Gastroesophageal sphincter (tissue), 4 donors: ENCODE results near the gene NRDC. TPM values are rescaled to one million over a fixed set of nuclear protein-coding genes. Genes with fewer than 3 reads are reported as not detected.
"Not testable (repeated sequence)": the region's sequence is repeated elsewhere in the genome, so short reads cannot be mapped to it uniquely, and the experiment has no call there.

Source experiments
- ATAC-seq: fragments of 150-250 bp; one replicate; pipeline ENCODE4 v1.9.1; 2016; ENCODE audit warnings: mild to moderate bottlenecking, moderate library complexity
- H3K27ac ChIP-seq, 4 donors: fragments of 200-600 bp; sonication (generic) in 3 of 4; 1 replicate in 3 of 4; 2 replicates in 1 of 4; pipeline ENCODE4 v1.5.1; 2016 to 2019
- H3K27me3 ChIP-seq: fragments of 200-600 bp; sonication (generic); one replicate; pipeline ENCODE4 v1.5.1; 2019
- H3K36me3 ChIP-seq, 2 donors: fragments of 200-600 bp; sonication (generic); one replicate each; pipeline ENCODE4 v1.5.1; 2019; ENCODE audit warnings: control low read depth in 1 of 2
- H3K4me1 ChIP-seq, 3 donors: fragments of 200-600 bp; sonication (generic); 1 replicate in 2 of 3; 2 replicates in 1 of 3; pipeline ENCODE4 v1.5.1; 2016 to 2019; ENCODE audit warnings: control low read depth in 2 of 3
- H3K4me3 ChIP-seq, 2 donors: fragments of 200-600 bp; sonication (generic); one replicate each; pipeline ENCODE4 v1.5.1; 2019; ENCODE audit warnings: mild to moderate bottlenecking in 1 of 2, moderate library complexity in 1 of 2
- H3K9me3 ChIP-seq, 3 donors: fragments of 200-600 bp; sonication (generic); one replicate each; pipeline ENCODE4 v1.5.1; 2017 to 2019; ENCODE audit warnings: control low read depth in 2 of 3
- EP300 ChIP-seq: sonication (generic); formaldehyde crosslinking; IDR thresholded peaks from one replicate; pipeline ENCODE4 v1.6.1; 2017; ENCODE audit warnings: antibody characterized with exemption, mild to moderate bottlenecking
- POLR2A ChIP-seq, 2 donors: fragments of 450-650 bp; IDR thresholded peaks; one replicate each; pipeline ENCODE4 v1.6.1; 2017; ENCODE audit warnings: antibody characterized with exemption in 2 of 2, mild to moderate bottlenecking in 2 of 2, moderate library complexity in 1 of 2
- POLR2AphosphoS5 ChIP-seq: sonication (generic); formaldehyde crosslinking; IDR thresholded peaks from one replicate; pipeline ENCODE4 v1.6.1; 2017; ENCODE audit warnings: antibody characterized with exemption
- WGBS, 2 donors: methylation state at CpG; one replicate each; pipeline ENCODE4 v1.1.5; 2018; ENCODE audit warnings: low coverage in 1 of 2; 5-methylcytosine and 5-hydroxymethylcytosine counted together
- total RNA-seq, 4 donors: library from RNA; depleted of rRNA; stranded (reverse); fragments of >200 nt; gene quantifications; one replicate each; pipeline ENCODE4 v1.1.0, GENCODE V29; 2016
- TF ChIP-seq, protein P1 (sequence below), 4 experiments: fragments of 200-600 bp in 2 of 4; fragments of 450-650 bp in 2 of 4; sonication (generic) in 1 of 4; IDR thresholded peaks; one replicate each; pipeline ENCODE4 v1.5.1; 2017 to 2019; ENCODE audit warnings: antibody characterized with exemption in 4 of 4, mild to moderate bottlenecking in 2 of 4, moderate library complexity in 2 of 4

The NRDC gene
- total RNA-seq, 4 donors from 2014 or later, result 61.1 to 78.1 (median 67.5) TPM

DNA sequence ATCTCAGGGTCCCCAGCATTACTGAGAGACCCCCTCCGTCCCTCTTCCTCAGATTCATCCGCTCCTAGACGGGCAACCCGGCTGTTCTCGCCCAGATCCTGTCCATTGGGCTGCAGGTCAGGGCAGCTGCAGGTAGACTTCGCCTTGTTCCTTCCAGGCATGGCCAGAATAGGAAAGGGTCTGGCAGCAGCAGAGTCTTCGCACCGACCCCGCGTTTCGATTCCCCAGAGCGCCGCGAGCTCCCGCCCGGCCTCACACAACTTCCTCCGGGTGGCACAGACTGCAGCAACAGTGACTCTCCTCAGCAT, 265 bp downstream of the NRDC start:
- Histone ChIP-seq H3K36me3 (peaks cover 0 to 4% of the 10 kb centered on the region in 2 donors), H3K27me3 (peaks cover 10% of the 10 kb centered on the region), H3K4me1 (peaks cover 0 to 43% (median 29%) of the 10 kb centered on the region in 3 donors), H3K27ac (peak overlapping the region; percentile 93 to 98 (median 97)), H3K4me3 (peak overlapping the region; percentile 81 to 88), H3K9me3 (no peaks in the 10 kb centered on the region)
- WGBS, 2 donors, result no CpG with 5 or more reads among the region's 17 CpGs
- ATAC-seq, result no peak
- TF ChIP-seq EP300 (no peak), POLR2A (IDR thresholded peaks at IDR 0.05) (no peak), POLR2AphosphoS5 (no peak)
- TF ChIP-seq, protein P1, sequence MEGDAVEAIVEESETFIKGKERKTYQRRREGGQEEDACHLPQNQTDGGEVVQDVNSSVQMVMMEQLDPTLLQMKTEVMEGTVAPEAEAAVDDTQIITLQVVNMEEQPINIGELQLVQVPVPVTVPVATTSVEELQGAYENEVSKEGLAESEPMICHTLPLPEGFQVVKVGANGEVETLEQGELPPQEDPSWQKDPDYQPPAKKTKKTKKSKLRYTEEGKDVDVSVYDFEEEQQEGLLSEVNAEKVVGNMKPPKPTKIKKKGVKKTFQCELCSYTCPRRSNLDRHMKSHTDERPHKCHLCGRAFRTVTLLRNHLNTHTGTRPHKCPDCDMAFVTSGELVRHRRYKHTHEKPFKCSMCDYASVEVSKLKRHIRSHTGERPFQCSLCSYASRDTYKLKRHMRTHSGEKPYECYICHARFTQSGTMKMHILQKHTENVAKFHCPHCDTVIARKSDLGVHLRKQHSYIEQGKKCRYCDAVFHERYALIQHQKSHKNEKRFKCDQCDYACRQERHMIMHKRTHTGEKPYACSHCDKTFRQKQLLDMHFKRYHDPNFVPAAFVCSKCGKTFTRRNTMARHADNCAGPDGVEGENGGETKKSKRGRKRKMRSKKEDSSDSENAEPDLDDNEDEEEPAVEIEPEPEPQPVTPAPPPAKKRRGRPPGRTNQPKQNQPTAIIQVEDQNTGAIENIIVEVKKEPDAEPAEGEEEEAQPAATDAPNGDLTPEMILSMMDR (IDR thresholded peaks at IDR 0.05), result peak in 1 of 4 experiments; percentile 12

DNA sequence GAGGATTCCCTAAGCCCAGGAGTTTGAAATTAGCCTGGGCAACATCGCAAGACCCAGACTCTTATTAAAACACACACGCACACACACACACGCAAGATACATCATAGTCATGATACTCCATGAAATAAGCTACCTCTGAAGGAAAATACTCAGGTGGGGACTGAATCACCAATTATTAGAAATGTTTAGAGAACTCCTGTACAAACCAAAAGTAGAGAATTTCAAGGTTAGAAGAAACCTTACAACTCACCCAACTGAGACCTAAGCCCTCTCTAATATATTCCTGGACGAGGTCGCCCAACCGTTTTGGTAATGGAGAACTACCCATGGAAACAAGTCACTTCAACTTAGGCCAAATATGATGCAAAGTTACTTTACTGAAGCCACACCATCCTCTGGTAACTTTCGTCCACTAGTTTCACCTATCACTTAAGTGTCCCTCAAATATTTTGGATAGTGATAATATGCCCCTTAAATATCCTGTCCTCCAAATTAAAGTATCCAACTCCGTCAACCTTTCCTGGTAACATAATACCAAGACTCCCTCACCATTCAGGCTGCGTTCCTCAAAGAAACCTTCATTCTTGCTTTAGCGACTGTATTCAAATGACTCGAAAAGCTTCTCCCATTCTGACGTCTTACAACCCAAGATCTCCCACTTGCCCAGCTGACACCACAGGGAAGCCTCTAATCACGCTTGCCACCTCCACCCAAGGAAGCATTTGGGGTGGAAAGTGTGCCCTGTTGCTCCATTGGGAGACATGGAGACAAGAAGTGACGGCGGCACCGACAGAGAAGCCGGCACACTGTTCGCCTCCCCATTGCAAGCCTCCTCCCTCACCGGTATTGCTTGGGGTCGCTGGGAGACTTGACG, 856 bp downstream of the NRDC start:
- Histone ChIP-seq H3K27me3 (peaks cover 4% of the 10 kb centered on the region), H3K9me3 (no peaks in the 10 kb centered on the region), H3K4me1 (peaks cover 0 to 43% (median 29%) of the 10 kb centered on the region in 3 donors), H3K27ac (peak overlapping the region; percentile 93 to 98 (median 97)), H3K36me3 (peaks cover 0 to 4% of the 10 kb centered on the region in 2 donors), H3K4me3 (peak overlapping the region; percentile 81 to 88)
- TF ChIP-seq POLR2A (IDR thresholded peaks at IDR 0.05) (no peak), EP300 (no peak), POLR2AphosphoS5 (no peak)
- TF ChIP-seq, protein P1 (IDR thresholded peaks at IDR 0.05), result no peak
- 4 to 12% methylated on average over 16 to 17 of the region's 21 CpGs for WGBS, 2 donors
- ATAC-seq, result no peak

DNA sequence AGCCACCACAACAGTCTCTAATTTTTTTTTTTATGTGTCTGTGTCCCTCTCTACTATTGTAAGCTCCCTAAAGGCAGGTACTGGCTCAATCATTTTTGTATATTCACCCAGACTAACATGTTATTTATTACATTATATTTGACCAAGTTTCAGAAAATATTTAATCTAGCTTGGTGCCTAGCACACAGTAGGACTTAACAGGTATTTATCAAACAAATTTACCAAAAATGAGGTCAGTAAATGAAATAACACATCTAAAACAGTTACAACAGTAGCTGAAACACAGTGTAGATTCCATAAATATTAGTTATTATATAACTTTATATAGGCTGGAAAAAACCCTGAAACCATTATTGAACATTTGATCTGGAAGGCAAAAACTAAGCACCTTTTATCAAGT, 2.7 kb downstream of the NRDC start:
- Histone ChIP-seq H3K27me3 (no peaks in the 10 kb centered on the region), H3K4me3 (no peak overlapping the region), H3K9me3 (no peaks in the 10 kb centered on the region), H3K4me1 (peaks cover 0 to 52% (median 29%) of the 10 kb centered on the region in 3 donors), H3K27ac (no peak overlapping the region), H3K36me3 (peaks cover 0 to 4% of the 10 kb centered on the region in 2 donors)
- TF ChIP-seq POLR2AphosphoS5, result no peak
- no peak for ATAC-seq

DNA sequence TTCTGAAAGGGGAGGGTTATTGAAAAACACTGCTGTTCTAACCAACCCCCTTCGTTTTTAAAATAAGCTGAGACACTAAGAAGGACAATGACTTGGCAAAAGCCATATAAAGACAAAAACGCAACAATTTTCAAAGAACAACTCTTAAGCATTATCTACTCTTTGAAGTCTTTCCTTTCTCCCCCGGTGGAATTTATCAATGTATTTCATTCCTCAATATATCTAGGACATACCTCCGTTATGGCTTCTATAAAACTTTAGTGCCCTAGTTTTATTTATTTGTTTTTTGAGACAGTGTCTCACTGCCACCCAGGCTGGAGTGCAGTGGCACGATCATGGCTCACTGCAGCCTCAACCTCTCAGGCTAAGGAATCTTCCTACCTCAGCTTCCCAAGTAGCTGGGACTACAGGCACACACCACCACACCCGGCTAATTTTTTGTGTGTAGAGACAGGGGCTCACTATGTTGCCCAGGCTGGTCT, 3.2 kb downstream of the NRDC start:
- no peak for ATAC-seq
- 74 to 83% methylated on average over 4 to 5 of the region's 6 CpGs for WGBS, 2 donors
- Histone ChIP-seq H3K4me3 (no peak overlapping the region), H3K4me1 (peaks cover 0 to 52% (median 29%) of the 10 kb centered on the region in 3 donors), H3K36me3 (peaks cover 0 to 4% of the 10 kb centered on the region in 2 donors), H3K27ac (no peak overlapping the region), H3K27me3 (no peaks in the 10 kb centered on the region), H3K9me3 (no peaks in the 10 kb centered on the region)
- TF ChIP-seq, protein P1 (IDR thresholded peaks at IDR 0.05), result no peak
- TF ChIP-seq EP300, result no peak
- TF ChIP-seq POLR2AphosphoS5, result no peak
- no peak for TF ChIP-seq POLR2A (IDR thresholded peaks at IDR 0.05)

DNA sequence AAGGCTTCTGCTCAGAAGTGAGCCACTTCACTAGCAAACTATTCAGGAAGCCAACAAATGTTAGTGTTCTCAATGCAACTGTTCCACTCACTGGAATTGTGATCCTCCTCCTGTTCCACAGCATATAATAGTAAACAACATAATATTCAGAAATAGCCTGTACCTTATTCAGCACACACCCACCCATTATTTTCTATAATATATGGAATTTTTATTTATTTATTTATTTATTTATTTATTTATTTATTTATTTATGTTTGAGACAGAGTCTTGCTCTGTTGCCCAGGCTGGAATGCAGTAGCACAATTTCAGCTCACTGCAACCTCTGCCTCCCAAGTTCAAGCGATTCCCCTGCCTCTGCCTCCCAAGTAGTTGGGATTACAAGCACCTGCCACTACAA, 5.3 kb downstream of the NRDC start:
- ATAC-seq, H3K27me3 ChIP-seq, H3K9me3 ChIP-seq, H3K27ac ChIP-seq, H3K4me3 ChIP-seq, H3K36me3 ChIP-seq: not testable (repeated sequence)
- WGBS, 2 donors, result 60 to 100% methylated on average over 1 of the region's 1 CpG
- peaks cover 0 to 51% (median 29%) of the 10 kb centered on the region in 3 donors for H3K4me1 ChIP-seq
